MM.1S (cell line): ENCODE results near the gene FAM83E.
A peak's percentile ranks its signal among the peaks of the same experiment; 100 is the strongest.

Experiments
- DNase-seq: peaks from one replicate; pipeline ENCODE4 v3.0.0-alpha.2; 2015
- H2AFZ ChIP-seq: fragments of 300-600 bp; sonication (generic); 2 replicates; pipeline ENCODE4 v1.6.0; 2016; ENCODE audit warnings: antibody characterized with exemption, low read length
- H3F3A ChIP-seq: fragments of 300-600 bp; sonication (generic); 2 replicates; pipeline ENCODE4 v1.6.1; 2016; ENCODE audit warnings: mild to moderate bottlenecking, antibody characterized with exemption, low read length, moderate library complexity, mixed read lengths; ENCODE audit not compliant: insufficient read depth
- H3K27ac ChIP-seq: fragments of 300-600 bp; sonication (generic); 2 replicates; pipeline ENCODE4 v1.5.1; 2016; ENCODE audit warnings: mild to moderate bottlenecking, low read length
- H3K27me3 ChIP-seq: fragments of 300-600 bp; sonication (generic); replicated peaks from 2 replicates; pipeline ENCODE4 v1.6.0; 2016; ENCODE audit warnings: low read length; ENCODE audit not compliant: insufficient read depth
- H3K36me3 ChIP-seq: fragments of 300-600 bp; sonication (generic); replicated peaks from 2 replicates; pipeline ENCODE4 v1.6.1; 2016; ENCODE audit warnings: mild to moderate bottlenecking, low read length, mixed read lengths; ENCODE audit not compliant: insufficient read depth
- H3K4me1 ChIP-seq: fragments of 300-600 bp; sonication (generic); 2 replicates; pipeline ENCODE4 v1.6.1; 2016; ENCODE audit warnings: low read length, mixed read lengths
- H3K4me2 ChIP-seq: fragments of 300-600 bp; sonication (generic); 2 replicates; pipeline ENCODE4 v1.6.0; 2016; ENCODE audit warnings: low read depth, low read length
- H3K4me3 ChIP-seq: fragments of 300-600 bp; sonication (generic); 2 replicates; pipeline ENCODE4 v1.5.1; 2016; ENCODE audit warnings: low read length, mixed read lengths
- H3K79me2 ChIP-seq: fragments of 300-600 bp; sonication (generic); 2 replicates; pipeline ENCODE4 v1.6.1; 2016; ENCODE audit warnings: mixed run types, low read length, mixed read lengths
- H3K9ac ChIP-seq: fragments of 300-600 bp; sonication (generic); 2 replicates; pipeline ENCODE4 v1.6.1; 2016; ENCODE audit warnings: low read length, mixed read lengths
- H3K9me2 ChIP-seq: fragments of 300-600 bp; sonication (generic); replicated peaks from 2 replicates; pipeline ENCODE4 v1.6.1; 2016; ENCODE audit warnings: mild to moderate bottlenecking, low read length, mixed read lengths; ENCODE audit not compliant: insufficient read depth
- H3K9me3 ChIP-seq: fragments of 300-600 bp; sonication (generic); replicated peaks from 2 replicates; pipeline ENCODE4 v1.6.1; 2016; ENCODE audit warnings: mild to moderate bottlenecking, low read length, mixed read lengths; ENCODE audit not compliant: insufficient read depth
- H4K20me1 ChIP-seq: fragments of 300-600 bp; sonication (generic); 2 replicates; pipeline ENCODE4 v1.6.1; 2016; ENCODE audit warnings: mild to moderate bottlenecking, low read length, moderate library complexity, mixed read lengths; ENCODE audit not compliant: insufficient read depth
- EZH2 ChIP-seq: fragments of 300-600 bp; sonication (generic); optimal IDR thresholded peaks from 2 replicates; pipeline ENCODE3; 2017; ENCODE audit warnings: low read depth, mild to moderate bottlenecking, antibody characterized with exemption, low read length, mixed read lengths
- EZH2phosphoT487 ChIP-seq: fragments of 300-600 bp; sonication (generic); IDR thresholded peaks from 2 replicates; pipeline ENCODE4 v1.6.1; 2018; ENCODE audit warnings: antibody characterized with exemption, low read length
- TF ChIP-seq, protein P1 (sequence below): fragments of 300-600 bp; sonication (generic); IDR thresholded peaks from 2 replicates; pipeline ENCODE4 v1.5.1; 2016; ENCODE audit warnings: antibody characterized with exemption, low read length, mixed read lengths

FAM83E gene

DNA sequence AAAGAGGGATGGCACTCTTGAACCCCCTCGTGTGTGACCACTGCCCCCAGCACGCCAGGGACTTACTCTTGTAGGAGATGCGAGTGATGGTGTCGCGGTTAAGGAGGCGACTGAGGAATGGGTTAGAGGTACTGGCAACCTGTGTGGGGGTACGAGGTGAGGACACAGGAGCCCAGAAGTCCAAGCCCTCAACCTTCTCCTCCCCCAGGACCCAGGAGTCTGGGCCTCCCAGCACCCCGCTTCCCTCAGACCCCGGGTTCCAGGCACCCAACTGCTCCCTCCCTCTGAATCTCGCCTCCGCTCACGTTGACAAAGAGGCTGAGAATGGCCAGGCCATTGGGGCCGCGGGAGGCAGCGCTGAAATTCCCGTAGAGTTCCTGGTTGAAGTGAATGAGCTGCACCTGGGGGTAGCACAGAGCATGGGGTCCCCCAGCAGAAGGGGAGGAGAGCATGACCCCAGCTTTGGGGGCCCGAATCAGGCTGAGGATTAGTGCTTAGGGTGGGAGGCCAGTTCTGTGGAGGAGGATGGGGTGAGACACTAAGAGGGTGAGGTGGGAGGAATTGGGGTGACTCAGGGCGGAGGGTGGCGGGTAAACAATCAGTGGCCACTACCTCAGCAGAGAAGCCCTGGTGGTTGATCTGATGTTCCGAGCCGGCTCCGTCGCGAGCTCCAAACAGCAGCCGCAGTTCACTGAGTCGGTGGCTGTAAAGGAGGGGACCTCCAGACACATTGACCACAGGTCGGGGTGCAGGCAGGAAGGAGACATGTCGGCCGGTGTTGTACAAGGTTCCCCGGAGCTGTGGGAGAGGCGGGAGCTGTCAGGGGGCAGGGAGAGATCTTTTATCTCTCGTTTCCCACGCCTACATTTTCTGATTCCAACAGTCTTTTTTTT, 24.9 kb upstream of the FAM83E start:
- no peaks in the 10 kb centered on the region for H4K20me1 ChIP-seq
- no peak overlapping the region for H3K27ac ChIP-seq
- peaks cover 16% of the 10 kb centered on the region for H3F3A ChIP-seq
- no peaks in the 10 kb centered on the region for H3K9me2 ChIP-seq
- H3K9ac ChIP-seq: no peak overlapping the region
- TF ChIP-seq EZH2phosphoT487 (no peak), EZH2 (no peak)
- TF ChIP-seq, protein P1, sequence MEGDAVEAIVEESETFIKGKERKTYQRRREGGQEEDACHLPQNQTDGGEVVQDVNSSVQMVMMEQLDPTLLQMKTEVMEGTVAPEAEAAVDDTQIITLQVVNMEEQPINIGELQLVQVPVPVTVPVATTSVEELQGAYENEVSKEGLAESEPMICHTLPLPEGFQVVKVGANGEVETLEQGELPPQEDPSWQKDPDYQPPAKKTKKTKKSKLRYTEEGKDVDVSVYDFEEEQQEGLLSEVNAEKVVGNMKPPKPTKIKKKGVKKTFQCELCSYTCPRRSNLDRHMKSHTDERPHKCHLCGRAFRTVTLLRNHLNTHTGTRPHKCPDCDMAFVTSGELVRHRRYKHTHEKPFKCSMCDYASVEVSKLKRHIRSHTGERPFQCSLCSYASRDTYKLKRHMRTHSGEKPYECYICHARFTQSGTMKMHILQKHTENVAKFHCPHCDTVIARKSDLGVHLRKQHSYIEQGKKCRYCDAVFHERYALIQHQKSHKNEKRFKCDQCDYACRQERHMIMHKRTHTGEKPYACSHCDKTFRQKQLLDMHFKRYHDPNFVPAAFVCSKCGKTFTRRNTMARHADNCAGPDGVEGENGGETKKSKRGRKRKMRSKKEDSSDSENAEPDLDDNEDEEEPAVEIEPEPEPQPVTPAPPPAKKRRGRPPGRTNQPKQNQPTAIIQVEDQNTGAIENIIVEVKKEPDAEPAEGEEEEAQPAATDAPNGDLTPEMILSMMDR: no peak
- no peak overlapping the region for H3K4me3 ChIP-seq
- H3K9me3 ChIP-seq: no peaks in the 10 kb centered on the region
- H3K4me2 ChIP-seq: no peak overlapping the region
- peaks cover 30% of the 10 kb centered on the region for H3K27me3 ChIP-seq
- no peaks in the 10 kb centered on the region for H3K79me2 ChIP-seq
- H2AFZ ChIP-seq: no peak overlapping the region
- no peaks in the 10 kb centered on the region for H3K36me3 ChIP-seq
- DNase-seq: no peak
- H3K4me1 ChIP-seq: peaks cover 11% of the 10 kb centered on the region

DNA sequence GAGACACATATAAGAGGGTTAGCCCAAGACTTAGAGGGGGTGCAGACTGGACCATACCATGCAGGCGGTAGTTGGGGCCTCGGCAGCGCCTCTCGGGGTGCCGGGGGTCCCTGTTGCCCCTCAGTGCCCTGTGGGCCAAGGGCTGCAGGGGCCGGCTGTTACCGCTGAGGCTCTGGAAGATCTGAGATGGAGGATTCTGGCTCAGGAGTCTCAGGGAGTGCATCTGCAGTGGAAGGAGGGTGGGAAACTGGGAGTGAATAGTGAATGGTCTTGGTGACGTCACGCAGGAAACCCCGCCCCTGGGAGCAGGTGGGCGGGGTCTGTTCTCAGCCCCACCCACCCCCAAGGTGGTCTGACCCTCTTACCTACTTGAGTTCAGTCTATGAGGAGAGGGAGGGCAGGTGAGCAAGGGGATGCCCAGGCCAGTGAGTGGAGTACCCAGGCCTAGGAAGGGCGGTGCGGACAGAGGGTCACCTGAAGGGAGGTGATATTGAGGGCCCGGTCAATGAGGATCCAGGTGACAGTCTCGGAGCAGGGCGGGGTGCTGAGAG, 24.0 kb upstream of the FAM83E start:
- H3K4me2 ChIP-seq: peak overlapping the region; percentile 95; the same call in 1 of the 2 replicates
- no peaks in the 10 kb centered on the region for H3K79me2 ChIP-seq
- no peak overlapping the region for H3K27ac ChIP-seq
- no peaks in the 10 kb centered on the region for H4K20me1 ChIP-seq
- H3K9me3 ChIP-seq: no peaks in the 10 kb centered on the region
- no peak overlapping the region for H3K4me3 ChIP-seq
- 0 out of 2 replicates have a peak overlapping the region, but pooled peaks have one; percentile 84 for H2AFZ ChIP-seq
- TF ChIP-seq EZH2phosphoT487: no peak
- TF ChIP-seq, protein P1: no peak
- no peak for TF ChIP-seq EZH2
- H3K9me2 ChIP-seq: no peaks in the 10 kb centered on the region
- no peak overlapping the region for H3K9ac ChIP-seq
- peaks cover 16% of the 10 kb centered on the region for H3K4me1 ChIP-seq
- peaks cover 17% of the 10 kb centered on the region for H3F3A ChIP-seq
- no peak for DNase-seq
- H3K36me3 ChIP-seq: no peaks in the 10 kb centered on the region
- peaks cover 25% of the 10 kb centered on the region for H3K27me3 ChIP-seq

DNA sequence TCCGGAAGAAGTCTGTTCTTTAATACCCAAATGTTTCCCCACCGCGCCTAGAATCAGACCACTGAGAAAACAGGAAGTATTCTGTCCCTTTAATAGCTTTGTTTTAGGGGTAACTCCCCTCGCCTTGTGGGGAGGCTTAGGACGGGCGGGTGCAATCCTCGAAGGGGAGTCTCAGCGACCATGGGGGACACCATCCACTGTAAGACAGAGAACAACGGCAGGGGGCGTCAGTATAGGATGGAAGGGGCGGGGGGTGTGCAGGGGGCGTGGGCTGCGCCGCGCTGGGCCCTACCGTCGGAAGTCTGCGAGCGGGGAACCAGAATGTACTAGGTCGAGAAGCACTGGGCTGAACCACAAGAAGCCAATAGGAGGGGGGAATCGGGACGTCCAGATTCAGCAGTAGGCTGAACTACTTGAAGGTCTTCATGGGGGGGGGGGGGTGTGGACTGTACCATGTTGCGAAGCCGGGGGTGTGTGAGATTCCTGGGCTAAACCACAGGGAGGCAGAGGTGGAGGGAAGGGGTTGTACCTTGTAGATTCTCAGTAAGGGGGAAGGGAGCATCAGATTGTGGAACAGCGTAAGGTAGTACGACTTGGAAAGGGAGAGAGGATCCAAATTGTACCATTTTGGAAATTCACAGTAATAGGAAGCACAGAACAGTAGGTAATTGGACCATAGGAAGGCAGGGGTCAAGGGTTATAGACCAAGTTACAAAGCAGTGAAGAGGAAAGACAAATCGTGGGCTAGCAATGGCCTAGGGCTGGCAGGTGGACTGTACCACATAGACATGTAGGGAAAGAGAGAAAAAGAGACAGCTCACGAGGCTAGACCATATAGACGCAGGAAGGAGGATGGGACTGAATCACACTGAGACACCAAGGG, 23.3 kb upstream of the FAM83E start:
- Histone ChIP-seq H3K9me2 (no peaks in the 10 kb centered on the region), H3K9me3 (no peaks in the 10 kb centered on the region), H2AFZ (peak overlapping the region; percentile 84), H3K4me2 (peak overlapping the region; percentile 95), H3F3A (peaks cover 23% of the 10 kb centered on the region), H3K27ac (peak overlapping the region; percentile 91), H3K4me3 (peak overlapping the region; percentile 72), H3K36me3 (no peaks in the 10 kb centered on the region), H4K20me1 (no peaks in the 10 kb centered on the region), H3K4me1 (peaks cover 24% of the 10 kb centered on the region), H3K79me2 (no peaks in the 10 kb centered on the region), H3K9ac (peak overlapping the region; percentile 75), H3K27me3 (peaks cover 21% of the 10 kb centered on the region)
- DNase-seq: peak; percentile 89
- TF ChIP-seq, protein P1: 0 out of 2 replicates have a peak, but pooled peaks have one; percentile 12
- no peak for TF ChIP-seq EZH2phosphoT487
- TF ChIP-seq EZH2: no peak
